Neutrophil (primary cell): ENCODE data around the gene IL17C.

ENCODE experiments used
- H3K27ac ChIP-seq: fragments of 200-600 bp; sonication (generic); 2 replicates; pipeline ENCODE4 v1.5.1; 2016; ENCODE audit warnings: mild to moderate bottlenecking, moderate library complexity
- H3K27me3 ChIP-seq: fragments of 200-600 bp; sonication (generic); 2 replicates; pipeline ENCODE4 v1.6.0; 2016; ENCODE audit warnings: mild to moderate bottlenecking
- H3K36me3 ChIP-seq: fragments of 200-600 bp; sonication (generic); 2 replicates; pipeline ENCODE4 v1.5.1; 2017
- H3K4me1 ChIP-seq, 2 experiments: fragments of 200-600 bp in 1 of 2; sonication (generic) in 1 of 2; 1 replicate in 1 of 2; 2 replicates in 1 of 2; pipeline versions ENCODE4 v1.5.1 to v1.6.1; 2013 to 2016; ENCODE audit warnings: low read depth in 1 of 2, low read length in 1 of 2, mild to moderate bottlenecking in 1 of 2, moderate library complexity in 1 of 2; ENCODE audit not compliant: control insufficient read depth in 1 of 2, insufficient read depth in 1 of 2
- H3K4me3 ChIP-seq, 2 experiments: fragments of 200-600 bp in 1 of 2; sonication (generic) in 1 of 2; 1 replicate in 1 of 2; 2 replicates in 1 of 2; pipeline ENCODE4 v1.5.1; 2013 to 2016; ENCODE audit warnings: low read depth in 1 of 2, low read length in 1 of 2, mild to moderate bottlenecking in 1 of 2, moderate library complexity in 1 of 2
- H3K9me3 ChIP-seq: fragments of 200-600 bp; sonication (generic); 2 replicates; pipeline ENCODE4 v1.5.1; 2016
- TF ChIP-seq, protein P1 (sequence below): fragments of 200-600 bp; sonication (generic); IDR thresholded peaks from 2 replicates; pipeline ENCODE4 v1.5.1; 2016; ENCODE audit warnings: antibody characterized with exemption

IL17C gene, protein sequence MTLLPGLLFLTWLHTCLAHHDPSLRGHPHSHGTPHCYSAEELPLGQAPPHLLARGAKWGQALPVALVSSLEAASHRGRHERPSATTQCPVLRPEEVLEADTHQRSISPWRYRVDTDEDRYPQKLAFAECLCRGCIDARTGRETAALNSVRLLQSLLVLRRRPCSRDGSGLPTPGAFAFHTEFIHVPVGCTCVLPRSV

DNA sequence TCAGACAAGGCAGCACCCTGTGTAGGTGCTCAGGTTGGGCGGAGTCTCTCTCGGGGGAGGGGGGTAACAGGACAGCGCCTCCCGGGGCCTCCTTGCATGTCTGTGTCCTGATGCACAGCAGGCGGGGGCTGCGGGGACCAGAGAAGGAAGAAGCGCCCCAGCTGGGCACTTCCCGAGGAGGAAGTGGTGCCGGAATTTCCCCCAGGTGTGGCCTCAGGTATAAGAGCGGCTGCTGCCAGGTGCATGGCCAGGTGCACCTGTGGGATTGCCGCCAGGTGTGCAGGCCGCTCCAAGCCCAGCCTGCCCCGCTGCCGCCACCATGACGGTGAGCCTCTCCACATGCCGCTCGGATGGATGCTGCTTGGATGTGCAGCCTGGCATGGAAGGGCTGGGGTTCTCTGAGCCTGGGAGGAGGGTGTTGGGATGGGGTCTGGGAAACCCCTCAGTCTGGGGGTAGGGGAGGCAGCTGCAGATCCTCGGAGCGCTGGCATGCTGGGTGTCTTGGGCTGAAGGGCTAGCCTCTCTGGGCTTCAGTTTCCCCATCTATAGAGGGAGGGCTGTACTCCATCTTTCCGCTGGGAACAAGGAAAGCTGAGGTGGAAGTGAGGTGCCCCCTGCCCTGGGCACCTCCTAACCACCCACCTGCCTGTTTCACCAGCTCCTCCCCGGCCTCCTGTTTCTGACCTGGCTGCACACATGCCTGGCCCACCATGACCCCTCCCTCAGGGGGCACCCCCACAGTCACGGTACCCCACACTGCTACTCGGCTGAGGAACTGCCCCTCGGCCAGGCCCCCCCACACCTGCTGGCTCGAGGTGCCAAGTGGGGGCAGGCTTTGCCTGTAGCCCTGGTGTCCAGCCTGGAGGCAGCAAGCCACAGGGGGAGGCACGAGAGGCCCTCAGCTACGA, at the start of gene IL17C:
TSS of gene IL17C (plus strand) at position 250 of the 908 bp plus-strand sequence. CDS start at position 320, 70 bp downstream.
- no peak within 1 kb of the TSS for H3K27ac ChIP-seq
- H3K9me3 ChIP-seq: no peaks in the 10 kb centered on the region
- H3K4me1 ChIP-seq: peaks cover 28 to 34% of the 10 kb centered on the region in 2 experiments
- H3K27me3 ChIP-seq: peaks cover 74% of the 10 kb centered on the region
- H3K4me3 ChIP-seq: no peak within 1 kb of the TSS
- peaks cover 18% of the 10 kb centered on the region for H3K36me3 ChIP-seq
- TF ChIP-seq, protein P1, sequence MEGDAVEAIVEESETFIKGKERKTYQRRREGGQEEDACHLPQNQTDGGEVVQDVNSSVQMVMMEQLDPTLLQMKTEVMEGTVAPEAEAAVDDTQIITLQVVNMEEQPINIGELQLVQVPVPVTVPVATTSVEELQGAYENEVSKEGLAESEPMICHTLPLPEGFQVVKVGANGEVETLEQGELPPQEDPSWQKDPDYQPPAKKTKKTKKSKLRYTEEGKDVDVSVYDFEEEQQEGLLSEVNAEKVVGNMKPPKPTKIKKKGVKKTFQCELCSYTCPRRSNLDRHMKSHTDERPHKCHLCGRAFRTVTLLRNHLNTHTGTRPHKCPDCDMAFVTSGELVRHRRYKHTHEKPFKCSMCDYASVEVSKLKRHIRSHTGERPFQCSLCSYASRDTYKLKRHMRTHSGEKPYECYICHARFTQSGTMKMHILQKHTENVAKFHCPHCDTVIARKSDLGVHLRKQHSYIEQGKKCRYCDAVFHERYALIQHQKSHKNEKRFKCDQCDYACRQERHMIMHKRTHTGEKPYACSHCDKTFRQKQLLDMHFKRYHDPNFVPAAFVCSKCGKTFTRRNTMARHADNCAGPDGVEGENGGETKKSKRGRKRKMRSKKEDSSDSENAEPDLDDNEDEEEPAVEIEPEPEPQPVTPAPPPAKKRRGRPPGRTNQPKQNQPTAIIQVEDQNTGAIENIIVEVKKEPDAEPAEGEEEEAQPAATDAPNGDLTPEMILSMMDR: no peak

DNA sequence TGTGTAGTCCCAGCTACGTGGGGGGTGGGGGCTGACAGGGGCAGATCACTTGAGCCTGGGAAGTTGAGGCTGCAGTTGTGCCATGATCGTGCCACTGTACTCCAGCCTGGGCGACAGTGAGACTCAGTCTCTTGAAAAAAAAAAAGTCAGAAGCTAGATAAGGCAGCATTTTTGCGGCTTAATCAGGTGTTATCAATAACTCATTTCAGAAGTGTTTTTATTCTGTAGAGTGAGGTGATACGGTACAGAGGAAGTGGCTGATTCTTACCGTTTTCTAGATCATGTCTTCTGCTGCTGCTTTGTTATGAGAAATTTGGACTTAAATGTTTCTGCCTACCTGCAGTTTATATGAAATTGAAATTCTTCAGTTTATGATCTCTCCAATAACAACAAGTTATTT, 49.6 kb upstream of the IL17C start:
- no peaks in the 10 kb centered on the region for H3K27me3 ChIP-seq
- no peak overlapping the region for H3K27ac ChIP-seq
- no peaks in the 10 kb centered on the region for H3K9me3 ChIP-seq
- TF ChIP-seq, protein P1: no peak
- H3K4me3 ChIP-seq: no peak overlapping the region
- H3K36me3 ChIP-seq: peaks cover 60% of the 10 kb centered on the region
- H3K4me1 ChIP-seq: peaks cover 9 to 12% of the 10 kb centered on the region in 2 experiments

DNA sequence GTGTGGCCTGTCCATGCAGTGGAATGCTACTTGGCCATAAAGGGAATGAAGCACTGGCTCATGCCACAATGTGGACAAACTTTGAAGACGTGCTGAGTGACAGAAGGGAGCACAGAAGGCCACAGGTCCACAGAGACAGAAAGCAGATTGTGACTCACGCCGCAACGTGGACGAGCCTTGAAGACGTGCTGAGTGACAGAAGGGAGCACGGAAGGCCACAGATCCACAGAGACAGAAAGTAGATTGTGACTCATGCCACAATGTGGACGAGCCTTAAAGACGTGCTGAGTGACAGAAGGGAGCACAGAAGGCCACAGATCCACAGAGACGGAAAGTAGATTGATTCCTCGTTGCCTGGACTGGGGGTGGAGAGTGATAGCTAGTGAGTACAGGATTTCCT, 48.9 kb upstream of the IL17C start:
- no peak overlapping the region for H3K4me3 ChIP-seq
- TF ChIP-seq, protein P1: no peak
- no peaks in the 10 kb centered on the region for H3K27me3 ChIP-seq
- no peak overlapping the region for H3K27ac ChIP-seq
- peaks cover 61% of the 10 kb centered on the region for H3K36me3 ChIP-seq
- peaks cover 9 to 12% of the 10 kb centered on the region in 2 experiments for H3K4me1 ChIP-seq
- H3K9me3 ChIP-seq: no peaks in the 10 kb centered on the region

DNA sequence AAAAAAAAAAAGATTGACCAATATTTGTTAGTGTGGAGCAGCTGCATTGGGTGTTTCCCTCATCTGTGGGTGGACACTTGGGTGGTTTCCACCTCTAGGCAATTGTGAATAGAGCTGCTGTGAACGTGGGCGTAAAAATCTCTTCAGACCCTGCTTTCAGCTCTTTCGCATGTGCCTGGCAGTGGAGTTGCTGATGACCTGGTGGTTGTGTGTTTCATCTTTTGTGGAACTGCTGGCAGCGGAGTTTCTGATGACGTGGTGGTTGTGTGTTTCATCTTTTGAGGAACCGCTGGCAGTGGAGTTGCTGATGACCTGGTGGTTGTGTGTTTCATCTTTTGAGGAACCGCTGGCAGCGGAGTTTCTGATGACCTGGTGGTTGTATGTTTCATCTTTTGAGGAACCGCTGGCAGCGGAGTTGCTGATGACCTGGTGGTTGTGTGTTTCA, 46.8 kb upstream of the IL17C start:
- H3K27ac ChIP-seq: peak overlapping the region; percentile 78
- peaks cover 52% of the 10 kb centered on the region for H3K36me3 ChIP-seq
- H3K4me3 ChIP-seq: no peak overlapping the region
- H3K4me1 ChIP-seq: peaks cover 9 to 12% of the 10 kb centered on the region in 2 experiments
- TF ChIP-seq, protein P1: no peak
- no peaks in the 10 kb centered on the region for H3K27me3 ChIP-seq
- H3K9me3 ChIP-seq: no peaks in the 10 kb centered on the region

DNA sequence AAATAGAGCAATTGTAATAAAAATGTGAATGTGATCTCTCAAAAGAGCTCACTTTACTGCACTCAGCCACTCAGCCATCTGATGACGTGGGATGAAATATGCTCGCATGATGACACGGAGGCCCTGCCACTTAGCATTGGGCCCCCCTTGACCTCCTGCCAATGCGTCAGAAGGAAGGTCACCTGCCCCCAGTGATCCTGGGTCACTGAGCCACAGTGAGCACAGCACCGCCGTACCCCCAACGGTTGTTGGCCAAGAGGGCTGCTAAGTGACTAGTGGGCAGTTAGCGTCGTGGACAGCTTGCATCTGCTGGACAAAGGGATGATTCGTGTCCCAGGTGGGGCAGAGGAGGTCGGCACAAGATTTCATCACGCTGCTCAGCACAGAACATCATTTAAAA, 45.3 kb upstream of the IL17C start:
- TF ChIP-seq, protein P1: no peak
- Histone ChIP-seq H3K4me1 (peaks cover 9 to 12% of the 10 kb centered on the region in 2 experiments), H3K27ac (no peak overlapping the region), H3K9me3 (no peaks in the 10 kb centered on the region), H3K27me3 (no peaks in the 10 kb centered on the region), H3K4me3 (no peak overlapping the region), H3K36me3 (peaks cover 41% of the 10 kb centered on the region)
